Keratinocyte (primary cell): ENCODE measurements around the gene ODAD3. TPM values are rescaled to one million over a fixed set of nuclear protein-coding genes. Genes with fewer than 3 reads are reported as not detected.

Source experiments
- DNase-seq: peaks from one replicate; pipeline ENCODE4 v3.0.0-alpha.2; 2011; ENCODE audit warnings: low read depth, missing footprints, low spot score
- FAIRE-seq: peaks from 2 replicates; lab custom pipeline; 2011; peaks lifted over from hg19 to GRCh38; lab: Jason Lieb, UNC
- H2AFZ ChIP-seq: 2 replicates; pipeline ENCODE4 v1.6.0; 2012; ENCODE audit warnings: low read length, control low read depth, inconsistent platforms; ENCODE audit not compliant: control insufficient read depth
- H3K27ac ChIP-seq: 2 replicates; pipeline ENCODE4 v1.5.1; 2011; ENCODE audit warnings: low read length; ENCODE audit not compliant: control insufficient read depth, insufficient read depth
- H3K27me3 ChIP-seq: 3 replicates; pipeline ENCODE4 v1.6.0; 2011; ENCODE audit warnings: low read length; ENCODE audit not compliant: control insufficient read depth, insufficient read depth; ENCODE audit errors: extremely low read depth
- H3K36me3 ChIP-seq, 2 experiments: 2 replicates in 1 of 2; 3 replicates in 1 of 2; pipeline ENCODE4 v1.5.1; 2011; ENCODE audit warnings: low read length in 2 of 2, mild to moderate bottlenecking in 1 of 2; ENCODE audit not compliant: control insufficient read depth in 2 of 2, insufficient read depth in 2 of 2; ENCODE audit errors: extremely low read depth in 1 of 2
- H3K4me1 ChIP-seq: 3 replicates; pipeline ENCODE4 v1.5.1; 2011; ENCODE audit warnings: low read length; ENCODE audit not compliant: control insufficient read depth, insufficient read depth; ENCODE audit errors: extremely low read depth
- H3K4me2 ChIP-seq: 3 replicates; pipeline ENCODE4 v1.6.0; 2011; ENCODE audit warnings: low read depth, low read length; ENCODE audit not compliant: control insufficient read depth, insufficient read depth; ENCODE audit errors: extremely low read depth
- H3K4me3 ChIP-seq, 3 experiments: fragments of 200-600 bp in 1 of 3; sonication (generic) in 1 of 3; 2 replicates in 2 of 3; 3 replicates in 1 of 3; pipeline ENCODE4 v1.5.1; 2011 to 2016; ENCODE audit warnings: low read length in 3 of 3, mild to moderate bottlenecking in 3 of 3, control low read depth in 2 of 3, inconsistent platforms in 1 of 3, low read depth in 1 of 3, mixed read lengths in 1 of 3, mixed run types in 1 of 3, moderate library complexity in 1 of 3; ENCODE audit not compliant: control insufficient read depth in 2 of 3, insufficient read depth in 2 of 3; ENCODE audit errors: extremely low read depth in 1 of 3
- H3K79me2 ChIP-seq: 2 replicates; pipeline ENCODE4 v1.6.0; 2012; ENCODE audit warnings: low read length; ENCODE audit not compliant: control insufficient read depth, insufficient read depth
- H3K9ac ChIP-seq: 3 replicates; pipeline ENCODE4 v1.6.0; 2011; ENCODE audit warnings: low read length; ENCODE audit not compliant: control insufficient read depth, insufficient read depth; ENCODE audit errors: extremely low read depth
- H3K9me1 ChIP-seq: 3 replicates; pipeline ENCODE4 v1.6.0; 2011; ENCODE audit warnings: low read length; ENCODE audit not compliant: control insufficient read depth, insufficient read depth; ENCODE audit errors: extremely low read depth
- H3K9me3 ChIP-seq: 2 replicates; pipeline ENCODE4 v1.5.1; 2012; ENCODE audit warnings: low read depth, low read length; ENCODE audit not compliant: control insufficient read depth
- H4K20me1 ChIP-seq: 3 replicates; pipeline ENCODE4 v1.6.0; 2011; ENCODE audit warnings: low read length; ENCODE audit not compliant: control insufficient read depth, insufficient read depth; ENCODE audit errors: extremely low read depth
- CTCF ChIP-seq, 3 experiments: IDR thresholded peaks in 1 of 3; conservative IDR thresholded peaks in 1 of 3; optimal IDR thresholded peaks in 1 of 3; 2 replicates in 2 of 3; 3 replicates in 1 of 3; pipeline versions ENCODE3 to v1.5.1; 2011; ENCODE audit warnings: low read length in 3 of 3, mild to moderate bottlenecking in 3 of 3, moderate library complexity in 2 of 3, control low read depth in 1 of 3, inconsistent platforms in 1 of 3; ENCODE audit not compliant: insufficient read depth in 2 of 3; ENCODE audit errors: extremely low read depth in 1 of 3
- EZH2 ChIP-seq: IDR thresholded peaks from one replicate; pipeline ENCODE4 v1.6.1; 2012; ENCODE audit warnings: inconsistent platforms, mild to moderate bottlenecking, low read length, moderate library complexity
- dilution Hi-C: fragments of 300-500 bp; cut with MboI; formaldehyde crosslinking; loops from one replicate; pipeline ENCODE4 v1.7.0; 2020; ENCODE audit warnings: low sequenced_read_pairs; ENCODE audit not compliant: extremely low pct_ligation_motif_present
- polyA plus RNA-seq, 5 experiments: library from polyadenylated mRNA; depleted of rRNA in 3 of 5; stranded (reverse) in 3 of 5; stranded (forward) in 1 of 5; unstranded in 1 of 5; fragments of >200 nt; gene quantifications; 1 replicate in 1 of 5; 2 replicates in 3 of 5; 3 replicates in 1 of 5; pipeline versions ENCODE4 v1.2.1 to v1.2.3, GENCODE V29; 2011 to 2012; ENCODE audit warnings: missing spikeins in 2 of 5, low read depth in 1 of 5, low replicate concordance in 1 of 5

ODAD3 gene
- polyA plus RNA-seq, 1 donor (not counting 4 experiments of a cell fraction or from before 2014, with no cell fraction given) = 0.09 TPM

GRCh38 chr19:11421371-11422098 lies 13.4 kb downstream of the ODAD3 start:
- H3K9me3 ChIP-seq = no peaks in the 10 kb centered on the region
- TF ChIP-seq CTCF (optimal IDR thresholded peaks at IDR 0.05 in 1 of 3, IDR thresholded peaks at IDR 0.05 in 1 of 3, conservative IDR thresholded peaks at IDR 0.05 in 1 of 3; ENCODE audit: extremely low read depth in 1 of 3, insufficient read depth in 2 of 3, low read length in 3 of 3) = no peak
- TF ChIP-seq EZH2 = no peak
- FAIRE-seq (no peak), DNase-seq (no peak)
- peak overlapping the region in 2 of 3 experiments; percentile 25 to 63 for H3K4me3 ChIP-seq
- peaks cover 61% of the 10 kb centered on the region for H3K27me3 ChIP-seq
- H3K4me2 ChIP-seq = peak overlapping the region; percentile 64
- H4K20me1 ChIP-seq = no peaks in the 10 kb centered on the region
- dilution Hi-C loops = no loop called here
- H3K27ac ChIP-seq = no peak overlapping the region
- H3K79me2 ChIP-seq = no peaks in the 10 kb centered on the region
- H2AFZ ChIP-seq = peak overlapping the region; percentile 65
- no peaks in the 10 kb centered on the region for H3K36me3 ChIP-seq
- H3K9ac ChIP-seq = no peak overlapping the region
- peaks cover 22% of the 10 kb centered on the region for H3K4me1 ChIP-seq
- no peaks in the 10 kb centered on the region for H3K9me1 ChIP-seq

- Histone ChIP-seq H3K9ac (no peak overlapping the region), H3K27ac (no peak overlapping the region)
These were observed 14.2 kb downstream of the ODAD3 start for GRCh38 chr19:11420429-11421370.

More at GRCh38 chr19:11420429-11421370, 14.2 kb downstream of the ODAD3 start:
- Histone ChIP-seq H3K9me1 (no peaks in the 10 kb centered on the region), H3K4me3 (no peak overlapping the region), H3K4me1 (peaks cover 22% of the 10 kb centered on the region), H2AFZ (no peak overlapping the region), H3K36me3 (no peaks in the 10 kb centered on the region), H3K79me2 (no peaks in the 10 kb centered on the region), H3K27me3 (peaks cover 62% of the 10 kb centered on the region), H4K20me1 (no peaks in the 10 kb centered on the region), H3K9me3 (no peaks in the 10 kb centered on the region), H3K4me2 (peak overlapping the region; percentile 45)
- dilution Hi-C loops = no loop called here
- TF ChIP-seq EZH2 = peak; percentile 38
- TF ChIP-seq CTCF (optimal IDR thresholded peaks at IDR 0.05 in 1 of 3, IDR thresholded peaks at IDR 0.05 in 1 of 3, conservative IDR thresholded peaks at IDR 0.05 in 1 of 3; ENCODE audit: extremely low read depth in 1 of 3, insufficient read depth in 2 of 3, low read length in 3 of 3) = no peak
- no peak for FAIRE-seq
- DNase-seq = no peak
